Astrocyte (in vitro differentiated cells and primary cell): ENCODE measurements around the gene DGUOK. TPM values are rescaled to one million over a fixed set of nuclear protein-coding genes. Genes with fewer than 3 reads are reported as not detected.
"Not testable (repeated sequence)": the region's sequence is repeated elsewhere in the genome, so short reads cannot be mapped to it uniquely, and the experiment has no call there.

Experiments used
- DNase-seq: peaks from one replicate; pipeline ENCODE4 v3.0.0-alpha.2; 2010; ENCODE audit warnings: low read depth
- FAIRE-seq: peaks from 2 replicates; lab custom pipeline; 2011; peaks lifted over from hg19 to GRCh38; lab: Jason Lieb, UNC
- H2AFZ ChIP-seq: 2 replicates; pipeline ENCODE4 v1.6.0; 2012; ENCODE audit warnings: low read depth, low read length, inconsistent platforms
- H3K27ac ChIP-seq: 2 replicates; pipeline ENCODE4 v1.5.1; 2011; ENCODE audit warnings: low read depth, low read length, inconsistent platforms
- H3K27me3 ChIP-seq: 2 replicates; pipeline ENCODE4 v1.6.0; 2011; ENCODE audit warnings: low read length, inconsistent platforms; ENCODE audit not compliant: insufficient read depth
- H3K36me3 ChIP-seq: 2 replicates; pipeline ENCODE4 v1.5.1; 2011; ENCODE audit warnings: low read length, inconsistent platforms; ENCODE audit not compliant: insufficient read depth
- H3K4me1 ChIP-seq: 2 replicates; pipeline ENCODE4 v1.5.1; 2011; ENCODE audit warnings: low read length, inconsistent platforms; ENCODE audit not compliant: insufficient read depth
- H3K4me2 ChIP-seq: 2 replicates; pipeline ENCODE4 v1.6.0; 2012; ENCODE audit warnings: low read length, inconsistent platforms
- H3K4me3 ChIP-seq: 2 replicates; pipeline ENCODE4 v1.5.1; 2011; ENCODE audit warnings: low read depth, mild to moderate bottlenecking, low read length, inconsistent platforms; ENCODE audit not compliant: insufficient read depth
- H3K79me2 ChIP-seq: 2 replicates; pipeline ENCODE4 v1.6.0; 2012; ENCODE audit warnings: mild to moderate bottlenecking, low read length, inconsistent platforms; ENCODE audit not compliant: insufficient read depth
- H3K9ac ChIP-seq: 2 replicates; pipeline ENCODE4 v1.6.0; 2012; ENCODE audit warnings: mild to moderate bottlenecking, low read length, inconsistent platforms
- H3K9me3 ChIP-seq: 2 replicates; pipeline ENCODE4 v1.5.1; 2012; ENCODE audit warnings: low read depth, mild to moderate bottlenecking, low read length, inconsistent platforms; ENCODE audit not compliant: insufficient read depth
- H4K20me1 ChIP-seq: 2 replicates; pipeline ENCODE4 v1.6.0; 2012; ENCODE audit warnings: low read length, inconsistent platforms; ENCODE audit not compliant: insufficient read depth
- H3K27ac Mint-ChIP-seq: one replicate; pipeline ENCODE4 v1.8.0; 2021; ENCODE audit warnings: mild to moderate bottlenecking, mixed read lengths; ENCODE audit not compliant: unreplicated experiment
- H3K27me3 Mint-ChIP-seq: one replicate; pipeline ENCODE4 v1.8.0; 2021; ENCODE audit warnings: low read depth, mixed read lengths; ENCODE audit not compliant: unreplicated experiment
- H3K36me3 Mint-ChIP-seq: one replicate; pipeline ENCODE4 v1.8.0; 2021; ENCODE audit warnings: low read depth, mixed read lengths; ENCODE audit not compliant: unreplicated experiment
- H3K4me1 Mint-ChIP-seq: one replicate; pipeline ENCODE4 v1.8.0; 2021; ENCODE audit warnings: low read depth, mixed read lengths; ENCODE audit not compliant: unreplicated experiment
- H3K4me3 Mint-ChIP-seq: one replicate; pipeline ENCODE4 v1.8.0; 2021; ENCODE audit warnings: mild to moderate bottlenecking, moderate library complexity, mixed read lengths; ENCODE audit not compliant: unreplicated experiment
- H3K9me3 Mint-ChIP-seq: one replicate; pipeline ENCODE4 v1.8.0; 2021; ENCODE audit warnings: mild to moderate bottlenecking, mixed read lengths; ENCODE audit not compliant: unreplicated experiment
- EZH2 ChIP-seq: IDR thresholded peaks from 2 replicates; pipeline ENCODE4 v1.6.1; 2012; ENCODE audit warnings: mild to moderate bottlenecking, low read length, inconsistent platforms; ENCODE audit not compliant: insufficient read depth
- total RNA-seq: library from RNA; stranded (reverse); gene quantifications from 2 replicates; pipeline ENCODE4 v1.2.1, GENCODE V29; 2021
- TF ChIP-seq, protein P1 (sequence below): IDR thresholded peaks from 2 replicates; pipeline ENCODE4 v1.5.1; 2011; ENCODE audit warnings: low read depth, mild to moderate bottlenecking, inconsistent platforms, low read length, moderate library complexity; ENCODE audit not compliant: insufficient read depth

Gene DGUOK
- total RNA-seq, 1 donor from 2014 or later, result 84.8 TPM

DNA sequence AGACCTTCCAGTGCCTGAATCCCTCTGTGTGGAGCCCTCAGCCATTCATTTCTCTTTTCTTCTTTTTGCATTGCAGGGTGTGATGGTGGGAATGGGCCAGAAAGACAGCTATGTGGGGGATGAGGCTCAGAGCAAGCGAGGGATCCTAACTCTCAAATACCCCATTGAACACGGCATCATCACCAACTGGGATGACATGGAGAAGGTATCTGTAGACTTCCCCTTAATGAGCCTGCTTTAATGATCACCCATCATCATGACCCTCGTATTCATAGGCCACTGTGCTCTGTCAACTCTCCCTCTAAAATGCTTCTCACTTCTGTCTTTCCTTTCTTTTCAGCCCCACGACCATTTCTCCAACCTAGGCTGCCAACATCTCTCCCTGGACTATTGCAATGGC, 24.4 kb upstream of the DGUOK start:
- Histone ChIP-seq H2AFZ (no peak overlapping the region), H3K4me1 (peaks cover 3% of the 10 kb centered on the region), H3K36me3 (no peaks in the 10 kb centered on the region), H3K27ac (no peak overlapping the region), H3K27me3 (peaks cover 39% of the 10 kb centered on the region), H3K4me2 (no peak overlapping the region), H3K9me3 (no peaks in the 10 kb centered on the region), H3K9ac (no peak overlapping the region), H4K20me1 (peaks cover 42% of the 10 kb centered on the region), H3K79me2 (peaks cover 3% of the 10 kb centered on the region), H3K4me3 (no peak overlapping the region)
- Mint-ChIP-seq H3K4me3 (no peak overlapping the region), H3K27me3 (no peaks in the 10 kb centered on the region), H3K36me3 (peaks cover 5% of the 10 kb centered on the region), H3K4me1 (no peaks in the 10 kb centered on the region), H3K9me3 (no peaks in the 10 kb centered on the region), H3K27ac (no peak overlapping the region)
- DNase-seq (no peak), FAIRE-seq (no peak)
- TF ChIP-seq, protein P1, sequence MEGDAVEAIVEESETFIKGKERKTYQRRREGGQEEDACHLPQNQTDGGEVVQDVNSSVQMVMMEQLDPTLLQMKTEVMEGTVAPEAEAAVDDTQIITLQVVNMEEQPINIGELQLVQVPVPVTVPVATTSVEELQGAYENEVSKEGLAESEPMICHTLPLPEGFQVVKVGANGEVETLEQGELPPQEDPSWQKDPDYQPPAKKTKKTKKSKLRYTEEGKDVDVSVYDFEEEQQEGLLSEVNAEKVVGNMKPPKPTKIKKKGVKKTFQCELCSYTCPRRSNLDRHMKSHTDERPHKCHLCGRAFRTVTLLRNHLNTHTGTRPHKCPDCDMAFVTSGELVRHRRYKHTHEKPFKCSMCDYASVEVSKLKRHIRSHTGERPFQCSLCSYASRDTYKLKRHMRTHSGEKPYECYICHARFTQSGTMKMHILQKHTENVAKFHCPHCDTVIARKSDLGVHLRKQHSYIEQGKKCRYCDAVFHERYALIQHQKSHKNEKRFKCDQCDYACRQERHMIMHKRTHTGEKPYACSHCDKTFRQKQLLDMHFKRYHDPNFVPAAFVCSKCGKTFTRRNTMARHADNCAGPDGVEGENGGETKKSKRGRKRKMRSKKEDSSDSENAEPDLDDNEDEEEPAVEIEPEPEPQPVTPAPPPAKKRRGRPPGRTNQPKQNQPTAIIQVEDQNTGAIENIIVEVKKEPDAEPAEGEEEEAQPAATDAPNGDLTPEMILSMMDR, result no peak
- TF ChIP-seq EZH2, result no peak

DNA sequence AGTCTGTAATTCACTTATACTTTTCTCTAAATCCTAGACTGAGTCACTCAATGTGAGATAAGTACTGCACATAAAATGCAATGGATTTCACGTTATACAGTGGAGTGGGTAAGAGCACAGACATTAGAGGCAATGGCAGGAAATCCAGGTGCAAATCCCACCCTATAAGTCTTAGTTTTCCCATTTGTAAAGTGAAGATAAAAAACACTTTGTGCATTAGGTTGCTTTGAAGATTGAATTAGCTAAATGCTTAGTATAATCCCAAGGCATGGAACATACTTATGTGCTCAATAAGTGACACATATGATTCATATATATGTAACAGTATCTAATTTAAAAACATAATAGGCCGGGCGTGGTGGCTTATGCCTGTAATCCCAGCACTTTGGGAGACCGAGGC, 23.4 kb upstream of the DGUOK start:
- Histone ChIP-seq H3K27ac (no peak overlapping the region), H3K4me2 (no peak overlapping the region), H4K20me1 (peaks cover 42% of the 10 kb centered on the region), H3K27me3 (peaks cover 31% of the 10 kb centered on the region), H3K79me2 (peaks cover 3% of the 10 kb centered on the region), H2AFZ (no peak overlapping the region), H3K4me3 (no peak overlapping the region), H3K9me3 (no peaks in the 10 kb centered on the region), H3K4me1 (peaks cover 5% of the 10 kb centered on the region), H3K36me3 (no peaks in the 10 kb centered on the region), H3K9ac (no peak overlapping the region)
- no peak for TF ChIP-seq EZH2
- TF ChIP-seq, protein P1, result no peak
- H3K4me3 Mint-ChIP-seq, result no peak overlapping the region
- H3K36me3 Mint-ChIP-seq, result peaks cover 9% of the 10 kb centered on the region
- FAIRE-seq (no peak), DNase-seq (no peak)
- no peaks in the 10 kb centered on the region for H3K9me3 Mint-ChIP-seq
- H3K4me1 Mint-ChIP-seq, result peaks cover 3% of the 10 kb centered on the region
- no peaks in the 10 kb centered on the region for H3K27me3 Mint-ChIP-seq
- H3K27ac Mint-ChIP-seq, result no peak overlapping the region

DNA sequence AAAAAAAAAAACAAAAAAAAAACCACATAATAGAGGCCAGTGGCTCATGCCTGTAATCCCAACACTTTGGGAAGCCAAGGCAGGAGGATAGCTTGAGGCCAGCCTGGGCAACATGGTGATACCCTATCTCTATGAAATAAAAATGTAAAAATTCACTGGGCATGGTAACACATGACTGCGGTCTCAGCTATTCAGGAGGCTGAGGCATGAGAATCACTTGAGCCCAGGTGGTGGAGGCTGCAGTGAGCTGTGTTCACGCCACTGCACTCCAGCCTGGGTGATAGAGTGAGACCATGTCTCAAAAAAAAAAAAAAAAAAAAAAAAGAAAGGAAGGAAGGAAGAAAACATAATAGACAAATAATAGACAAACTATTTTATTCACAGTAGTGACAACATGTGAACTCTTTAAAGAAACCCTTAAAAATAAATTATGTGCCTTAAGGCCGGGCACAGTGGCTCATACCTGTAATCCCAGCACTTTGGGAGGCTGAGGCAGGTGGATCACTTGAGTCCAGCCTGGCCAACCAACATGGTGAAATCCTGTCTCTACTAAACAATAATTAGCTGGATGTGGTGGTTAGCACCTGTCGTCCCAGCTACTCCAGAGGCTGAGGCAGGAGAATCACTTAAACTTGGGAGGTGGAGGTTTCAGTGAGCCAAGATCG, 22.6 kb upstream of the DGUOK start:
- not testable (repeated sequence) for H3K4me2 ChIP-seq, H3K9me3 ChIP-seq, H3K9me3 Mint-ChIP-seq, H3K27ac Mint-ChIP-seq, H3K4me3 Mint-ChIP-seq, FAIRE-seq, H3K4me3 ChIP-seq, H3K79me2 ChIP-seq, H3K27ac ChIP-seq, H3K4me1 Mint-ChIP-seq, H3K4me1 ChIP-seq, H3K36me3 ChIP-seq, H3K9ac ChIP-seq, H3K27me3 Mint-ChIP-seq, DNase-seq, H2AFZ ChIP-seq
- peaks cover 31% of the 10 kb centered on the region for H3K27me3 ChIP-seq
- H3K36me3 Mint-ChIP-seq, result peaks cover 12% of the 10 kb centered on the region
- peaks cover 49% of the 10 kb centered on the region for H4K20me1 ChIP-seq
